ENCODE results near the gene SKA2. TPM values are rescaled to one million over a fixed set of nuclear protein-coding genes. Genes with fewer than 3 reads are reported as not detected.
A peak's percentile ranks its signal among the peaks of the same experiment; 100 is the strongest.
"Not testable (repeated sequence)": the region's sequence is repeated elsewhere in the genome, so short reads cannot be mapped to it uniquely, and the experiment has no call there.

The SKA2 gene
- total RNA-seq, 5 donors from 2014 or later (not counting 1 experiment from before 2014, with no cell fraction given) = 12.4 to 15.6 (median 15.2) TPM

DNA sequence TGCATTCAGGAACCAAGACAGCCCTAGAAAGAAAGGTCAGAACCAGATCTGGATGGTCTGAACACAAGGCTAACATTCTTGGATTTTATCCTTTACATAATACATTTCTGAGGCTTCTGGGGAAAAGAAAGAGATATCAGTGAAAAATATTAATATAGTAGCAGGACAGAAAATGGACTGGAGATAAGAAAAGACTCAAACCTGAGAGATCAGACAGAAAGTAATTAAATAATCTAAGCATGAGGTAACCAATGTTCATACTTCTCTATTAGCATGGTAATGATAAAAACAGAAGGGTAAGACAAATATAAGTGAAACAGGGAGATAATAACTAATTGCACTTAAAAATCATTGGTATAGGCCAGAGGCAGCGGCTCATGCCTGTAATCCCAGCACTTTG is 53.8 kb downstream of the SKA2 start:
- Mint-ChIP-seq H3K4me3 (no peak overlapping the region), H3K27me3 (no peaks in the 10 kb centered on the region), H3K27ac (peak overlapping the region in 1 of 2 donors; percentile 21), H3K36me3 (peaks cover 36% of the 10 kb centered on the region), H3K9me3 (no peaks in the 10 kb centered on the region), H3K4me1 (peaks cover 35 to 48% (median 43%) of the 10 kb centered on the region in 3 donors)
- ChIA-PET CTCF (no interaction called here), POLR2A (no interaction called here)
- Histone ChIP-seq H3K4me3 (ENCODE audit: control insufficient read depth in 1 of 2, extremely low read depth in 1 of 2, low read length in 1 of 2) (no peak overlapping the region), H3K27me3 (replicated peaks in 1 of 2; ENCODE audit: control insufficient read depth in 2 of 2, extremely low read depth in 1 of 2, insufficient read depth in 2 of 2, low read length in 1 of 2) (no peaks in the 10 kb centered on the region), H3K36me3 (ENCODE audit: control insufficient read depth in 2 of 2, extremely low read depth in 1 of 2, insufficient read depth in 1 of 2, low read length in 1 of 2) (peaks cover 12% of the 10 kb centered on the region in 2 donors), H3K27ac (ENCODE audit: low read length) (no peak overlapping the region), H3K4me1 (ENCODE audit: control insufficient read depth in 1 of 2, extremely low read depth in 1 of 2, insufficient read depth in 2 of 2, low read length in 2 of 2) (peaks cover 8 to 9% of the 10 kb centered on the region in 2 experiments), H3K9me3 (no peaks in the 10 kb centered on the region)
- DNase-seq (no peak), ATAC-seq (replicated peaks in 1 of 4) (no peak)
- WGBS (ENCODE audit: insufficient coverage) = no CpG with 5 or more reads among the region's 1 CpG

DNA sequence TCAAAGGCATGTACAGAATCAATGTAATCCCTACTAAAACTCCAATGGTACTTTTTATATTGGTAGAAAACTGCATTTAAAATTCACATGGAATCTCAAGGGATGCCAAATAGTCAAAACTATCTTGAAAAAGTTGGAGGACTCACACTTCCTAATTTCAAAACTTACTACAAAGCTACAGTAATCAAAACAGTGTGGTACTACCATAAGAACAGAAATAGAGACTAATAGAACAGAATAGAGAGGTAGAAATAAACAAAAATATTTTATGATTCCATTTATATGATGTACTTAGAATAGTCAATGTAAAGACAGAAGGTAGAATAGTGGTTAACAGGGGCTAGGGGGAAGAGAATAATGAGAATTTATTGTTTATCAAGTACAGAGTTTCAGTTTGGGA is 57.1 kb downstream of the SKA2 start:
- Histone ChIP-seq H3K27ac (ENCODE audit: low read length) (no peak overlapping the region), H3K4me1 (ENCODE audit: control insufficient read depth in 1 of 2, extremely low read depth in 1 of 2, insufficient read depth in 2 of 2, low read length in 2 of 2) (no peaks in the 10 kb centered on the region), H3K9me3 (no peaks in the 10 kb centered on the region), H3K36me3 (ENCODE audit: control insufficient read depth in 2 of 2, extremely low read depth in 1 of 2, insufficient read depth in 1 of 2, low read length in 1 of 2) (peaks cover 12% of the 10 kb centered on the region in 2 donors), H3K27me3 (replicated peaks in 1 of 2; ENCODE audit: control insufficient read depth in 2 of 2, extremely low read depth in 1 of 2, insufficient read depth in 2 of 2, low read length in 1 of 2) (no peaks in the 10 kb centered on the region), H3K4me3 (ENCODE audit: control insufficient read depth in 1 of 2, extremely low read depth in 1 of 2, low read length in 1 of 2) (no peak overlapping the region)
- H3K27me3 Mint-ChIP-seq = no peaks in the 10 kb centered on the region
- no peak for ATAC-seq (replicated peaks in 1 of 4)
- H3K4me1 Mint-ChIP-seq = peaks cover 28 to 33% (median 33%) of the 10 kb centered on the region in 3 donors
- ChIA-PET POLR2A (no interaction called here), CTCF (interaction anchor here in 1 of 2 donors (0.7 kb wide), 1 partner anchor 635 kb away, joined by 7 read pairs; no protein-coding TSS in a partner anchor)
- peaks cover 38% of the 10 kb centered on the region for H3K36me3 Mint-ChIP-seq
- no peak overlapping the region for H3K4me3 Mint-ChIP-seq
- H3K9me3 Mint-ChIP-seq = no peaks in the 10 kb centered on the region
- DNase-seq = no peak
- no peak overlapping the region for H3K27ac Mint-ChIP-seq

GRCh38 chr17:59094861-59095530 is 60.0 kb downstream of the SKA2 start:
- CTCF ChIA-PET = interaction anchor here in 1 of 2 donors (0.5 kb wide), 1 partner anchor 850 kb away, joined by 3 read pairs; no protein-coding TSS in a partner anchor

DNA sequence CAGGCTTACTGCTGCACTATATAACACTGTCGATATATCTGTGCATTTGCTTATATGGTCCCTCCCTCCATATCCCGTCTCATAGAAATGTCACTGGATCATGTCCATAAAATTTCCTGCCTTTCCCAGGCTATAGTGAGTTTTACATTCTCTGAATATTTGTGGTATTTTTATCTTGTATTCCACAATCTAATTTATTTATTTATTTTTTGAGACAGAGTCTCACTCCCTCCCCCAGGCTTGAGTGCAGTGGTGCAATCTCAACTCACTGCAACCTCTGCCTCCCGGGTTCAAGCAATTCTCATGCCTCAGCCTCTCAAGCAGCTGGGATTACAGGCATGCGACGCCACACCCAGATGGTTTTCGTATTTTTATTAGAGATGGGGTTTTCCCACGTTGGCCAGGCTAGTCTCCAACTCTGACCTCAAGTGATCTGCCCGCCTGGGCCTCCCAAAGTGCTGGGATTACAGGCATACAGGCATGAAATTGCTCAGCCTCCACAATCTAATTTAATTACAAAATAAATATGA is 61.2 kb downstream of the SKA2 start:
- no peak overlapping the region for H3K4me3 Mint-ChIP-seq
- H3K27me3 ChIP-seq (replicated peaks in 1 of 2; ENCODE audit: control insufficient read depth in 2 of 2, extremely low read depth in 1 of 2, insufficient read depth in 2 of 2, low read length in 1 of 2) = no peaks in the 10 kb centered on the region
- no peaks in the 10 kb centered on the region for H3K4me1 ChIP-seq (ENCODE audit: control insufficient read depth in 1 of 2, extremely low read depth in 1 of 2, insufficient read depth in 2 of 2, low read length in 2 of 2)
- no peak overlapping the region for H3K27ac Mint-ChIP-seq
- H3K36me3 ChIP-seq (ENCODE audit: control insufficient read depth in 2 of 2, extremely low read depth in 1 of 2, insufficient read depth in 1 of 2, low read length in 1 of 2) = peaks cover 0 to 11% of the 10 kb centered on the region in 2 donors
- ChIA-PET CTCF (no interaction called here), POLR2A (interaction anchor here in 1 of 2 donors (0.7 kb wide), 1 partner anchor 13 kb away, joined by 4 read pairs; the partner anchor contains the start of gene TRIM37)
- H3K27ac ChIP-seq (ENCODE audit: low read length) = no peak overlapping the region
- WGBS (ENCODE audit: insufficient coverage) = no CpG with 5 or more reads among the region's 8 CpGs
- ATAC-seq (replicated peaks in 1 of 4) (no peak), DNase-seq (no peak)
- H3K36me3 Mint-ChIP-seq = peaks cover 27% of the 10 kb centered on the region
- H3K27me3 Mint-ChIP-seq = no peaks in the 10 kb centered on the region
- no peak overlapping the region for H3K4me3 ChIP-seq (ENCODE audit: control insufficient read depth in 1 of 2, extremely low read depth in 1 of 2, low read length in 1 of 2)
- H3K9me3 ChIP-seq = no peaks in the 10 kb centered on the region
- peaks cover 15 to 19% (median 18%) of the 10 kb centered on the region in 3 donors for H3K4me1 Mint-ChIP-seq
- no peaks in the 10 kb centered on the region for H3K9me3 Mint-ChIP-seq

More at GRCh38 chr17:59094861-59095530, 60.0 kb downstream of the SKA2 start:
- H3K4me3 Mint-ChIP-seq = no peak overlapping the region
- 100% methylated on average over 2 of the region's 6 CpGs for WGBS (ENCODE audit: insufficient coverage)
- no peak for ATAC-seq (replicated peaks in 1 of 4)
- no peaks in the 10 kb centered on the region for H3K9me3 Mint-ChIP-seq
- H3K4me1 Mint-ChIP-seq = peaks cover 16 to 19% (median 19%) of the 10 kb centered on the region in 3 donors
- H3K36me3 Mint-ChIP-seq = peaks cover 26% of the 10 kb centered on the region
- peaks cover 6% of the 10 kb centered on the region in 2 donors for H3K36me3 ChIP-seq (ENCODE audit: control insufficient read depth in 2 of 2, extremely low read depth in 1 of 2, insufficient read depth in 1 of 2, low read length in 1 of 2)
- H3K27me3 Mint-ChIP-seq = no peaks in the 10 kb centered on the region
- H3K4me1 ChIP-seq (ENCODE audit: control insufficient read depth in 1 of 2, extremely low read depth in 1 of 2, insufficient read depth in 2 of 2, low read length in 2 of 2) = no peaks in the 10 kb centered on the region
- no peak overlapping the region for H3K4me3 ChIP-seq (ENCODE audit: control insufficient read depth in 1 of 2, extremely low read depth in 1 of 2, low read length in 1 of 2)
- no peak overlapping the region for H3K27ac Mint-ChIP-seq
- DNase-seq = no peak
- H3K9me3 ChIP-seq = no peaks in the 10 kb centered on the region
- no peak overlapping the region for H3K27ac ChIP-seq (ENCODE audit: low read length)
- no peaks in the 10 kb centered on the region for H3K27me3 ChIP-seq (replicated peaks in 1 of 2; ENCODE audit: control insufficient read depth in 2 of 2, extremely low read depth in 1 of 2, insufficient read depth in 2 of 2, low read length in 1 of 2)
- POLR2A ChIA-PET = interaction anchor here (0.6 to 0.7 kb wide), 4 partner anchors 39 to 1235 kb away, joined by 3 to 6 read pairs (median 4); no protein-coding TSS in a partner anchor

DNA sequence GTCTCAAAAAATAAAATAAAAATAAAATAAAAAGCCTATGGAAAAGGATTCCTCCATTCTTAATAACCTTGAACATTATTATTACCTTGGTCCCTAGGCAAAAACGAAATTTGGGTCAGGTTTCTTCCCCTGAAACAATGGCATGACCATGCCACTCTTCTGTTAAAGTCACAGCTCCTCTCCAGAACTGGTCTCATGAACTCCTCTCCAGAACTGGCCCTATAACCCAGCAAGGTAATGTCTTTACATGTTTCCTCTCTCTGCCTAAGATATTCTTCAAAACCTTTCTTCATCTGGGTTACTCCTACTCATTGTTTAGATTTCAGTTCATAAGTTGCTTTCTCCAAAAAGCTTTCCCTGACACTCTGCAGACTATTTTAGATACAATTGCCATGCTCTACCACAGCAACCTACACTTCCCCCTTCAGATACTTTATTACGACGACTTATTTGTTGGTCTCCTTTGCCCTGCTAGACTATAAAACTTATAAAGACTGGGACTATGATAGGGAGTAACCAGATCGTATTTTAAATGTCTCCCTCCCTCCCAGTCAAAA is 61.8 kb downstream of the SKA2 start:
- Histone ChIP-seq H3K27ac (ENCODE audit: low read length) (no peak overlapping the region), H3K9me3 (no peaks in the 10 kb centered on the region), H3K4me3 (ENCODE audit: control insufficient read depth in 1 of 2, extremely low read depth in 1 of 2, low read length in 1 of 2) (no peak overlapping the region), H3K27me3 (replicated peaks in 1 of 2; ENCODE audit: control insufficient read depth in 2 of 2, extremely low read depth in 1 of 2, insufficient read depth in 2 of 2, low read length in 1 of 2) (no peaks in the 10 kb centered on the region), H3K36me3 (ENCODE audit: control insufficient read depth in 2 of 2, extremely low read depth in 1 of 2, insufficient read depth in 1 of 2, low read length in 1 of 2) (peaks cover 3 to 14% of the 10 kb centered on the region in 2 donors), H3K4me1 (ENCODE audit: control insufficient read depth in 1 of 2, extremely low read depth in 1 of 2, insufficient read depth in 2 of 2, low read length in 2 of 2) (no peaks in the 10 kb centered on the region)
- H3K9me3 Mint-ChIP-seq = no peaks in the 10 kb centered on the region
- H3K36me3 Mint-ChIP-seq = peaks cover 27% of the 10 kb centered on the region
- ATAC-seq (replicated peaks in 1 of 4) (no peak), DNase-seq (no peak)
- ChIA-PET CTCF (no interaction called here), POLR2A (no interaction called here)
- no peaks in the 10 kb centered on the region for H3K27me3 Mint-ChIP-seq
- no peak overlapping the region for H3K4me3 Mint-ChIP-seq
- H3K4me1 Mint-ChIP-seq = peaks cover 15 to 19% (median 18%) of the 10 kb centered on the region in 3 donors
- H3K27ac Mint-ChIP-seq = no peak overlapping the region
- 85% methylated on average over 1 of the region's 4 CpGs for WGBS (ENCODE audit: insufficient coverage)

DNA sequence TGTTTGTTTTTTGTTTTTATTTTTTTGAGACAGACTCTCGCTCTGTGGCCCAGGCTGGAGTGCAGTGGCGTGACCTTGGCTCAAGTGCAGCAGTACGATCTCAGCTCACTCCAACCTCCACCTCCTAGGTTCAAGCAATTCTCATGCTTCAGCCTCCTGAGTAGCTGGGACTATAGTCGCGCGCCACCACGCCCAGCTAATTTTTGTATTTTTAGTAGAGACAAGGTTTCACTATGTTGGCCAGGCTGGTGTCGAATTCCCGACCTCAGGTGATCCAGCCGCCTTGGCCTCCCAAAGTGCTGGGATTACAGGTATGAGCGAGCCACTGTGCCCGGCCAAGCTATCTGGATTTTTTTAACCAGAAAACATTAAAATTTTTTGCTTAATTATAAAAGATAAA is 64.4 kb downstream of the SKA2 start:
- 97% methylated on average over 7 of the region's 12 CpGs for WGBS (ENCODE audit: insufficient coverage)
- H3K4me1 ChIP-seq (ENCODE audit: control insufficient read depth in 1 of 2, extremely low read depth in 1 of 2, insufficient read depth in 2 of 2, low read length in 2 of 2); H3K27ac ChIP-seq (ENCODE audit: low read length); CTCF ChIA-PET; H3K27ac Mint-ChIP-seq; ATAC-seq (replicated peaks in 1 of 4); H3K27me3 Mint-ChIP-seq; H3K27me3 ChIP-seq (replicated peaks in 1 of 2; ENCODE audit: control insufficient read depth in 2 of 2, extremely low read depth in 1 of 2, insufficient read depth in 2 of 2, low read length in 1 of 2); H3K9me3 ChIP-seq; H3K9me3 Mint-ChIP-seq; H3K4me3 Mint-ChIP-seq; DNase-seq; POLR2A ChIA-PET; H3K4me3 ChIP-seq (ENCODE audit: control insufficient read depth in 1 of 2, extremely low read depth in 1 of 2, low read length in 1 of 2): not testable (repeated sequence)
- H3K4me1 Mint-ChIP-seq = peaks cover 12 to 25% (median 13%) of the 10 kb centered on the region in 3 donors
- H3K36me3 ChIP-seq (ENCODE audit: control insufficient read depth in 2 of 2, extremely low read depth in 1 of 2, insufficient read depth in 1 of 2, low read length in 1 of 2) = peaks cover 5 to 31% of the 10 kb centered on the region in 2 donors
- peaks cover 26% of the 10 kb centered on the region for H3K36me3 Mint-ChIP-seq

Data from T-cell (primary cell).